Non-pigmented ciliary epithelial cell (primary cell): Measurements from ENCODE around the gene SPATA4.
"Not testable (repeated sequence)": the region's sequence is repeated elsewhere in the genome, so short reads cannot be mapped to it uniquely, and the experiment has no call there.

Source experiments
- DNase-seq: peaks from one replicate; pipeline ENCODE4 v3.0.0-alpha.2; 2010; ENCODE audit warnings: low read depth

Gene SPATA4

DNA sequence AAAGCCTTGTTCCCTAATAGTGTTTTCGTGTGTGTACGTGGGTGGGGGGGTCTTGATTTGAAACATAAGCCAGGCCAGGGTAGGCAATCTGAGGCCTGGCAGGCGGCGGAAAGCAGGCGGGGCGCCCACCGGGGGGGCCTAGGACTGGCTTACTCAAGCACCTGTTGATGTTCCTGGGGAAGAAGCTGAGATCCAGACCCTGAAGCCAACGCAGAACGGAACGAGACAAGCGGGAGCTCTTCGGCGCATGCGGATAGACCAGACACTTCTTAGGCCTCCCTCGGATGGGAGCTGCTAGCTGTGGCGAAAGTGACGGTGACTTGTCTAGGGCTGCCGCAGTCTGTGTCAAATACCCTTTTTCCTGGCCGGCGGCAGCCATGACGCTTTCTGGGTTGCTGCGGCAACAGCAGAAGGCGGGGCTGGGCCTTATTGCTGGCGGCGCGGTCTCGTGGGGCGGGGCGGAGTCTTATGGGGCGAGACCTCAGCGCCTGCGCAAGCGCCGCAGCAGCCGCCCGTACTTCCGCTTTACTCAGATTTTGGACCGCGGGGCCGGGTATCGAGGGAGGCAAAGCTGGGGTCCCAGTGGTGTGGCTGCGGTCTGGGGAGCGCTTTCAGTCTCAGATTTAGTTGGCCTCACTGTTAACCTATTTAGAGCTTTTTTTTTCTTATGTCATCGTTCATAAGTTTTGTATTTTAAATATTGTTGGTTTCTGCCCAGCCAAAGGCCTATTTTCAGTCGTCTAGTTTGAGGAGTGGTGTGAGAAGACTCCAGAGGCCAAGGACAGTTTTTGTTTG lies at the start of gene SPATA4:
Gene SPATA4, minus strand, starts transcription at position 402 of the 795 bp plus-strand sequence. Its CDS starts 23 bp downstream, at position 379.
- DNase-seq, result peak; percentile 56

DNA sequence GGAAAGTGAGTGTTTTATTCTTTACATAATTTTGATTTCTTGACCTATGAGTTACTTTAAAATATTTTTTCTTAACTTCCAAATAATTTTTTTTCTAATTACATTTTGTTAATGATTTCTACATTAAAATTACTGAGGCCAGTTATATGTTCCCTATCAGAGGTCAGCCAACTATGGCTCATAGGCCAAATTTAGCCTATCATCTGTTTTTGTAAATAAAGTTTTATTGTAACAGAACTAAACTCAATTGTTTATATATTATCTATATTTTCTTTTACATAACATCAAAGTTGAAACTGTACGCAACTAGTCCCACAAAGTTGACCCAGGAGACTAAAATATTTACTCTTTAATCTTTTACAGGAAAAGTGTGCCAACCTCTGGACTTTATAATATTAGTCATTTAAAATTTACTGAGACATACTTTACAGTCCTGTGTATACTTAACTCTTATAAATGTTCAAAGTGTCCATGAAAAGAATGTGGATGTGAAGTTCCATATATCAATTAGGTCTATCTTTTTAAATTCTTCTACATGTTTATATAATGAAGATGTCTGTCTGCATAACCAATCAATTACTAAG lies 47.5 kb upstream of the SPATA4 start:
- DNase-seq, result no peak

DNA sequence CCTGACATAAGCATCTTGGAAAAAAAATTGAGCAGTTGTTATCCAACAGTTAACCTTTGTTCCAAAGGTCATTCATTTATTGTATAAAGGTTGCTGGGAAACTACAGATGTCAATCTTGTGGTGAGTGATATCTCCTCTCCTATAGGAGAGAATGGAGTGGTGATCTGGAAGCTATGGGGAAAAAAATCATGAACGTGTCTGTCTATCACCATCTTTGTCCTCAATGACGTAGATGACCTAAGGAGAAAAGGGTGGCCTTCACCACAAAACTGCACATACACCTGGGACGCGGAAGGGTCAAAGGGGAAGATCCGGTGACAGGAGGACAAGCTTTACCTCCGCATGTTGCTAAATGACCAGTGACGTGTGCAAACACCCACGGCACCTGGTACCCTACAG lies 46.3 kb upstream of the SPATA4 start:
- DNase-seq, result no peak

GRCh38 chr4:176238826-176239225 lies 43.4 kb upstream of the SPATA4 start:
- DNase-seq, result no peak

DNA sequence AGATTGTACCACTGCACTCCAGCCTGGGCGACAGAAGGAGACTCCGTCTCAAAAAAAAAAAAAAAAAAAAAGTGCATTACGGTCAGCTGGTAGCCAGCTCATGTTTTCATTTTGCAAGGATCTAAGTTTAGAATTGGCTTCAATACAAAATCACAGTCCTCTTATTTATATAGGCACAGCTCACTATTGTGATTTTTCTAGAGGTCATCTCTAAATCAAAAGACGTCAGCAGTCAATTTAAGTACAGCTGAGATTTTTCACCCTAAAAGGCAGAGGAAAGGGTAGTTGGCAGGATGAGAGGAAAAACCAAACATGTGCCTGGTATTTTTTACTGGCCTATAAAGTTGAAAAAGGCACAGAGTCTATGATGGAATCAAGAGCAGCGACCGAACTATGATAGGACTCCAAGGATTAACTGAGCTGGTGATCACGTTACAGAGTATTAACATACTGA lies 42.8 kb upstream of the SPATA4 start:
- no peak for DNase-seq

- DNase-seq, result no peak
These were observed 41.6 kb upstream of the SPATA4 start for GRCh38 chr4:176236946-176237345.

GRCh38 chr4:176230836-176231235 lies 35.5 kb upstream of the SPATA4 start:
- no peak for DNase-seq

DNA sequence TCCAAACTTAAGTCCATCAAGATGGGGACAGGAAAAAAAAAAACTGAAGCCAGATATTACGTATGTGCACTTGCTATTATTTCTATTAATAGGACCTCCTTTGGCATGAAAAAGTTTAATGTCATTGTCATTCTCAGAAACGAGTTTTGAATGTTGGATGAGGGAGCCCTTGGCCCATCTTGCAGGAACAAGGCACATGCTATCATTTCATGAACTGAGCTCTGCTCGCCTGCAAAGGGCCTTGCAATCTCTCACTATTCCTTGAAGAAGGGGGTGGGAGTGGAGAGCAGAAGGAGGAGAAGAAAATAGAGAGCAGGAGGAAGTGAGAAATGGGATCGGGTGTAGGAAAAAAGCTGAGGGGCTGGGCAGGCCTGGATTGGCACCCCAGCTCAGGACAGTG lies 34.3 kb upstream of the SPATA4 start:
- DNase-seq, result no peak

DNA sequence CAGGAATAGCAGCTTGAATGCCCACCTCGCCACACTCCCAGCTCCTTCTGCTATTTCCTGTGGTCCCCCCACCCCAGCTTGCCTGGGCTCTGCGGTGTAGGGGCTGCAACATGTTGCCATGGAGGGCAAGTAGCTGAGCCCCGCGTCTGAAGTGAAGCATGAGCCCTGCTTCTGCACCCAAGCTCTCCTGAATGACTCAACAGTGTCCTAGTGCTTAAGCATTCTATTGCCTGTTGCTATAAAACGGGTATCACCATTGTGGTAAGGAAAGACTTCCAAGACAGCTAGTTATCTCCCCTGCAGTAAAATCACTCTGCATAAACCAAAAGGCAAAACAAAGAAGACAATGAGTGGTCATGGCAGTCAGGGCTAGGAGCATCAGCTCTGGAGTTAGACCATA lies 31.4 kb upstream of the SPATA4 start:
- no peak for DNase-seq

DNA sequence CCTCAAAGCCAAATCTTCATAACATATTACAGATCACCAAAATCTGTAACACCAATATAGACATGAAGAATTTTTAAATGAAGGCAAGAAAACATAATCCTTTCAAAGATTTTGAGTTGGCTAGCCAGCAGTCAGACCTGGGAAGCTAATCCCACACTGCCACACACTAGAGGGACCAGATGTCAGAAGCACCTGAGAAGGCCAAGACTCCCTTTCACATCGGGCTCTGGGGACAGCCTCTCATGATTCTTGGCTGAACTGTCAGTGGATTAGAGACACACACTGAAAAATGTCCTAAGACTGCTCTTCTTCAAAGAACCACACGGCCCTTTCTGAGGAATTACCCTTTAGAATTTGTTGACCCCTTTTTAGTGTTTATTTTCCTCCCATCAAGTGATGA lies 28.2 kb upstream of the SPATA4 start:
- DNase-seq, result no peak

GRCh38 chr4:176222149-176222548 lies 26.8 kb upstream of the SPATA4 start:
- DNase-seq, result no peak

- no peak for DNase-seq
These were observed 22.1 kb upstream of the SPATA4 start for GRCh38 chr4:176217510-176217909.

DNA sequence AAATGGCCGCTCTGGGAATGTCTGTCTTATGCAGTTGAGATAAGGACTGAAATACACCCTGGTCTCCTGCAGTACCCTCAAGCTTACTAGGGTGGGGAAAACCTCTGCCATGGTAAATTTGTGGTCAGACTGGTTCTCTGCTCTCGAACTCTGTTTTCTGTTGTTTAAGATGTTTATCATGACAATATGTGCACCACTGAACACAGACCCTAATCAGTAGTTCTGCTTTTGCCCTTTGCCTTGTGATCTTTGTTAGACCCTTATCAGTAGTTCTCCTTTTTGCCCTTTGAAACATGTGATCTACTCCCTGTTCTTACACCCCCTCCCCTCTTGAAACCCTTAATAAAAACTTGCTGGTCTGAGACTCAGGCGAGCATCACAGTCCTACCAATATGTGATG lies 17.0 kb upstream of the SPATA4 start:
- not testable (repeated sequence) for DNase-seq

DNA sequence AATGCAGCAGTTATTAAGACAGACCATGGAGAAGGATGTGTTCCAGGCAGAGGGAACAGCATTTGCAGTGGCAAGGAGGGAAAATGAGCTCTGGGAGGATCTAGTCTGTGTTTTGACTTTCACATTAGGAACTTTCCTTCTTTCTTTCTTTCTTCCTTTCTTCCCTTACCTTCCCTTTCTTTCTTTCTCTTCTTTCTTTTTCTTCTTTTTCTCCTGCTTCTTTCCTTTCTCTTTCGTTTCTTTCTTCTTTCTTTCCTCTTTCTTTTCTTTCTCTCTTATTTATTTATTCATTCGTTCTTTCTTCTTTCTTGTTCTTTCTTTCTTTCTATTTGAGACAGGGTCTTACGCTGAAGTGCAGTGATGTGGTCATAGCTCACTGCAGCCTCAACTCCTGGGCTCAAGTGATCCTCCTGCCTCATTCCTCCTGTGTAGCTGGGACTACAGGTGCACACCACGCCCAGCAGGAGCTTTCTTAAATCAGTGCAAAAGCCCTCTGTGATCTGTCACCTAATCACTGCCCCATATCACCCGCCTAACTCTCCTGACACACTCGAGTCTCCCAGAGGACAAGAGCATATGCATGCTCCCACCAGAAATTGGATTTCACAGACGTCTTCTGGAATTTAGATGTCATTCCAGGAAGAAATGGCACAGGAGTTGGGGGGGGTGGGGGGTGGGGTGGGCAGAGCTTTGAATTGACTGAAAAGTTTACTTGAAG lies 15.4 kb upstream of the SPATA4 start:
- DNase-seq, result no peak

DNA sequence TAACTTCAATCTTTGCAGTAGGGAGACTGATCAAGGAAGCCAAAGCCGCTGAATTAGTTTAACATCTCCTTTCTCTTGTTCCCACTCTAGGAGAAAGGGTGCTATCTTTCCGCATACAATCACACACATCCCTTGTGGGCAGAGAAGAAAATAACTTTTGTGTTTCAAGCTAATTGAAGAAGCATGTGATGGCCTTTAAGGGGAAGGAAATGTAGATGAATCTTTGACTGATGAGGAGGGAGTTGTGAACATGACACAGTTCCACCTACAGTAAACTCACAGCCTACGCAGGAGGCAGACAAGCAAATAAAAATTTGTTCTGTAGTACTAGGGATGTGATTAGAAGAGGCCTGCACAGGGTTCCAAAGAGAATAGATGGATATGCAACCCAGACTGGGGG lies 14.7 kb upstream of the SPATA4 start:
- DNase-seq, result no peak

DNA sequence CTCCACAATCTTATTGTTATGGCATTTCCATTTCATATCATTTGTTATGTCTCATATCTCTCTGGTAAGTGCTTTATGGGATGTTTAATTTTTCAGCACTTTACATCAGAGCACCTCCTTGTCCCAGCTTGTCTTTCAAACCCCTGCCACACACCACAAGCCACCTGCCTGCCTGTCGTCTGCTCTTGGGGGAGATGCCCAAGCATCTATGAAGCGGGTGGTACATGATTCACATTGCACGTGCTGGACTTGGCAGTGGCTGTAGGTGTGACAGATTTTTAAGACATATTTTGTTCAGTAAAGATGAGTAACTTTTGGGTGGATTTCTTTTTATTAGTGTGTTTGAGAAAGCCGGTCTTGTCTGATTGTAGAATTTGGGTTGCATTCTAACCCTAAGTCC lies 14.2 kb upstream of the SPATA4 start:
- DNase-seq, result no peak

DNA sequence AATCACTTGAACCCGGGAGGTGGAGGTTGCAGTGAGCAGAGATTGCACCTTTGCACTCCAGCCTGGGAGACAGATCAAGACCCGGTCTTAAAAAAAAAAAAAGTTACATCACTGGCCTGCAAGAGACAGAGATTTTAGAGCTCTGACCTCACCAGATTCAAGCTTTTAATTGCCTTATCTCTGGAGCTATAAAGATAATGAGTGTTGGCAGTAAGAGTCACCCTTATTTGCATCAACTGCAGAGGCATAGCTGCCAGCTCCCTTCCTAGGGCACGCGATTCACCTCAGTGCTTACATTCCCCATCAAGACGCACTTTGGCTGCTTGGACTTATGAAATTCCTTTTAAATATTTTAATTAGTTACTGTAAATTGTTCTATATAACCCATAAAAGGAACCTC lies 12.5 kb upstream of the SPATA4 start:
- no peak for DNase-seq

DNA sequence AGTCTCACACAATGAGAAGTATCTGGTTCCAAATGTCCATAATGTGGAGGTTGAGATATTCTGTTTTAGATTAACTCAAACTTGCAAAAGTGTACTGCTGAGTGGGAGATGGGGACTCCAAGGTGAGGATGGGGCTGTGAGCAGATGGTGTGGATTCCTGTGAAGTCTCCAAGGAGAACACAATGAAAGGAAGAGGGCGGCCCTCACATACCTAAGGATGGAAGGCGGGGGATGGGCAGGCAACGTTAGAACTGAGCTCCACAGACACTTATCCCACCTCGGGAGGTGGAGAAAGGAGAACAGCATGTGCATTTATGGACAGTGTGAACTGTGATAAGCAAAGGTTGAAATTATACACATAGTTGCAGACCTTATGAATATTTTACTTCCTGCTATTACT lies 9.9 kb upstream of the SPATA4 start:
- no peak for DNase-seq

GRCh38 chr4:176198316-176198903 lies 3.0 kb upstream of the SPATA4 start:
- no peak for DNase-seq

GRCh38 chr4:176193938-176194337 lies 1.4 kb downstream of the SPATA4 start:
- no peak for DNase-seq

- DNase-seq, result no peak
These were observed 2.3 kb downstream of the SPATA4 start for GRCh38 chr4:176193126-176193525.

DNA sequence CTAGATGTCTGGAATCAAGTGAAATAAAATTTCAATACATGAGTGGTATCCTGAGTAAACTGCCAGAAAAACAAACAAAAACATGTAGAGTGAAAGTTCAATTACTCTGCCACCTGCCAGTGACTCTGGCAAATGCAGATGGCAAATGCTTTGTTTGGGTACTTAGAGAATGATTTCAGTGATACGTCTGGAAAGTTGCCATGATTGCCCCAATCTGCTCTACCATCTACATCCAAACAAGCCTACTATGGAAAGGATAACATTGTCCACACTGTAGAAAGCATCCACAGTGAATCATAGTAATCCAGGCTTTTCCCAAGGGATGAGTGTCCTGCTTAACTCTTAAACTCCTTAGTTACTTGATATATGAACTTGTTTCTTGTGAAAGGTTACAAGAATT lies 3.4 kb downstream of the SPATA4 start:
- DNase-seq, result no peak
